Hepatocyte (in vitro differentiated cells): ENCODE data around the gene MOK. TPM values are rescaled to one million over a fixed set of nuclear protein-coding genes. Genes with fewer than 3 reads are reported as not detected.

Experiments used
- DNase-seq: peaks from one replicate; pipeline ENCODE4 v3.0.0-alpha.2; 2016; ENCODE audit warnings: low spot score
- H2AFZ ChIP-seq: fragments of 200-600 bp; sonication (generic); 2 replicates; pipeline ENCODE4 v1.6.0; 2016; ENCODE audit warnings: antibody characterized with exemption, mild to moderate bottlenecking
- H3K27ac ChIP-seq: fragments of 200-600 bp; sonication (generic); 2 replicates; pipeline ENCODE4 v1.5.1; 2016; ENCODE audit warnings: mild to moderate bottlenecking
- H3K27me3 ChIP-seq: fragments of 200-600 bp; sonication (generic); 2 replicates; pipeline ENCODE4 v1.6.1; 2016
- H3K36me3 ChIP-seq: fragments of 200-600 bp; sonication (generic); replicated peaks from 2 replicates; pipeline ENCODE4 v1.5.1; 2016; ENCODE audit warnings: low read depth; ENCODE audit not compliant: insufficient read depth
- H3K4me1 ChIP-seq: fragments of 200-600 bp; sonication (generic); 2 replicates; pipeline ENCODE4 v1.5.1; 2016; ENCODE audit warnings: mild to moderate bottlenecking, moderate library complexity; ENCODE audit not compliant: insufficient read depth
- H3K4me2 ChIP-seq: fragments of 200-600 bp; sonication (generic); 2 replicates; pipeline ENCODE4 v1.6.0; 2016
- H3K4me3 ChIP-seq: fragments of 200-600 bp; sonication (generic); 2 replicates; pipeline ENCODE4 v1.5.1; 2016; ENCODE audit warnings: mild to moderate bottlenecking
- H3K79me2 ChIP-seq: fragments of 200-600 bp; sonication (generic); 2 replicates; pipeline ENCODE4 v1.6.0; 2017; ENCODE audit warnings: mild to moderate bottlenecking
- H3K9me2 ChIP-seq: fragments of 200-600 bp; sonication (generic); replicated peaks from 2 replicates; pipeline ENCODE4 v1.6.0; 2017; ENCODE audit warnings: mild to moderate bottlenecking; ENCODE audit not compliant: insufficient read depth
- H3K9me3 ChIP-seq: fragments of 200-600 bp; sonication (generic); 2 replicates; pipeline ENCODE4 v1.5.1; 2016; ENCODE audit warnings: low read depth, mild to moderate bottlenecking
- H4K20me1 ChIP-seq: fragments of 200-600 bp; sonication (generic); 2 replicates; pipeline ENCODE4 v1.6.0; 2016; ENCODE audit warnings: mild to moderate bottlenecking; ENCODE audit not compliant: insufficient read depth, poor library complexity, severe bottlenecking
- CTCF ChIP-seq: fragments of 200-600 bp; sonication (generic); IDR thresholded peaks from 2 replicates; pipeline ENCODE4 v1.5.1; 2016; ENCODE audit warnings: antibody characterized with exemption, mild to moderate bottlenecking; ENCODE audit not compliant: poor library complexity
- EZH2 ChIP-seq: fragments of 200-600 bp; sonication (generic); IDR thresholded peaks from 2 replicates; pipeline ENCODE4 v1.6.1; 2016; ENCODE audit warnings: antibody characterized with exemption, mild to moderate bottlenecking, borderline replicate concordance
- EZH2phosphoT487 ChIP-seq: fragments of 200-600 bp; sonication (generic); IDR thresholded peaks from one replicate; pipeline ENCODE4 v1.6.1; 2018; ENCODE audit warnings: antibody characterized with exemption, mild to moderate bottlenecking, low read depth, moderate library complexity; ENCODE audit not compliant: unreplicated experiment, severe bottlenecking
- WGBS: methylation state at CpG from one replicate; pipeline ENCODE4 v1.1.6; 2016; ENCODE audit warnings: low lambda C conversion rate; ENCODE audit errors: missing lambda C conversion rate; 5-methylcytosine and 5-hydroxymethylcytosine counted together
- polyA plus RNA-seq: library from polyadenylated mRNA; unstranded; fragments of >200 nt; fragmentation: Nextera tagmentation; extraction: Ambion mirVana; gene quantifications from 2 replicates; pipeline ENCODE4 v1.2.1, GENCODE V29; 2016
- total RNA-seq: library from RNA; depleted of rRNA; stranded (reverse); fragments of >200 nt; gene quantifications from 2 replicates; pipeline ENCODE4 v1.2.3, GENCODE V29; 2014

The MOK gene
- total and polyA plus RNA-seq, 2 experiments from 2014 or later = 9.3 to 13.5 TPM

- no peaks in the 10 kb centered on the region for H3K36me3 ChIP-seq
- no peak overlapping the region for H3K4me2 ChIP-seq
- H3K4me1 ChIP-seq = no peaks in the 10 kb centered on the region
- no peak overlapping the region for H3K27ac ChIP-seq
- DNase-seq = no peak
- TF ChIP-seq EZH2 = no peak
- no peak for TF ChIP-seq CTCF
- TF ChIP-seq EZH2phosphoT487 = no peak
- H3K9me3 ChIP-seq = no peaks in the 10 kb centered on the region
- H3K4me3 ChIP-seq = no peak overlapping the region
- H3K79me2 ChIP-seq = no peaks in the 10 kb centered on the region
- no peak overlapping the region for H2AFZ ChIP-seq
- no peaks in the 10 kb centered on the region for H3K27me3 ChIP-seq
- no peaks in the 10 kb centered on the region for H4K20me1 ChIP-seq
- no peaks in the 10 kb centered on the region for H3K9me2 ChIP-seq
- WGBS = 90% methylated on average over 22 of the region's 22 CpGs
These were observed 73.3 kb downstream of the MOK start for GRCh38 chr14:102231476-102232347.

- Histone ChIP-seq H3K4me1 (no peaks in the 10 kb centered on the region), H3K79me2 (no peaks in the 10 kb centered on the region), H3K9me2 (no peaks in the 10 kb centered on the region), H3K4me3 (no peak overlapping the region), H3K27ac (no peak overlapping the region), H3K36me3 (no peaks in the 10 kb centered on the region), H3K9me3 (no peaks in the 10 kb centered on the region), H4K20me1 (no peaks in the 10 kb centered on the region), H2AFZ (no peak overlapping the region), H3K27me3 (no peaks in the 10 kb centered on the region), H3K4me2 (no peak overlapping the region)
- no peak for DNase-seq
- TF ChIP-seq EZH2 (no peak), EZH2phosphoT487 (no peak), CTCF (no peak)
- WGBS = 94% methylated on average over 22 of the region's 22 CpGs
These were observed 74.3 kb downstream of the MOK start for GRCh38 chr14:102230481-102231210.

- Histone ChIP-seq H3K36me3 (no peaks in the 10 kb centered on the region), H3K79me2 (no peaks in the 10 kb centered on the region), H3K4me2 (no peak overlapping the region), H2AFZ (no peak overlapping the region), H4K20me1 (no peaks in the 10 kb centered on the region), H3K9me2 (no peaks in the 10 kb centered on the region), H3K4me3 (no peak overlapping the region), H3K4me1 (no peaks in the 10 kb centered on the region), H3K27me3 (no peaks in the 10 kb centered on the region), H3K9me3 (no peaks in the 10 kb centered on the region), H3K27ac (no peak overlapping the region)
- TF ChIP-seq EZH2 (no peak), EZH2phosphoT487 (no peak), CTCF (no peak)
- 91% methylated on average over 9 of the region's 9 CpGs for WGBS
- DNase-seq = no peak
These were observed 75.2 kb downstream of the MOK start for GRCh38 chr14:102229739-102230092.
